Stomach (tissue), 4 donors: ENCODE results near the gene S100A9.

Experiments
- EP300 ChIP-seq: sonication (generic); formaldehyde crosslinking; IDR thresholded peaks from one replicate; pipeline ENCODE4 v1.6.1; 2017; ENCODE audit warnings: antibody characterized with exemption
- POLR2A ChIP-seq, 4 donors: fragments of 450-650 bp; IDR thresholded peaks; one replicate each; pipeline ENCODE4 v1.6.1; 2016; ENCODE audit warnings: antibody characterized with exemption in 4 of 4, control low read depth in 2 of 4, mild to moderate bottlenecking in 1 of 4, moderate library complexity in 1 of 4
- TF ChIP-seq, protein P1 (sequence below), 7 experiments: fragments of 450-650 bp in 4 of 7; fragments of 200-600 bp in 3 of 7; sonication (generic) in 3 of 7; IDR thresholded peaks; one replicate each; pipeline ENCODE4 v1.5.1; 2016 to 2019; ENCODE audit warnings: antibody characterized with exemption in 7 of 7, control low read depth in 2 of 7, mild to moderate bottlenecking in 1 of 7

DNA sequence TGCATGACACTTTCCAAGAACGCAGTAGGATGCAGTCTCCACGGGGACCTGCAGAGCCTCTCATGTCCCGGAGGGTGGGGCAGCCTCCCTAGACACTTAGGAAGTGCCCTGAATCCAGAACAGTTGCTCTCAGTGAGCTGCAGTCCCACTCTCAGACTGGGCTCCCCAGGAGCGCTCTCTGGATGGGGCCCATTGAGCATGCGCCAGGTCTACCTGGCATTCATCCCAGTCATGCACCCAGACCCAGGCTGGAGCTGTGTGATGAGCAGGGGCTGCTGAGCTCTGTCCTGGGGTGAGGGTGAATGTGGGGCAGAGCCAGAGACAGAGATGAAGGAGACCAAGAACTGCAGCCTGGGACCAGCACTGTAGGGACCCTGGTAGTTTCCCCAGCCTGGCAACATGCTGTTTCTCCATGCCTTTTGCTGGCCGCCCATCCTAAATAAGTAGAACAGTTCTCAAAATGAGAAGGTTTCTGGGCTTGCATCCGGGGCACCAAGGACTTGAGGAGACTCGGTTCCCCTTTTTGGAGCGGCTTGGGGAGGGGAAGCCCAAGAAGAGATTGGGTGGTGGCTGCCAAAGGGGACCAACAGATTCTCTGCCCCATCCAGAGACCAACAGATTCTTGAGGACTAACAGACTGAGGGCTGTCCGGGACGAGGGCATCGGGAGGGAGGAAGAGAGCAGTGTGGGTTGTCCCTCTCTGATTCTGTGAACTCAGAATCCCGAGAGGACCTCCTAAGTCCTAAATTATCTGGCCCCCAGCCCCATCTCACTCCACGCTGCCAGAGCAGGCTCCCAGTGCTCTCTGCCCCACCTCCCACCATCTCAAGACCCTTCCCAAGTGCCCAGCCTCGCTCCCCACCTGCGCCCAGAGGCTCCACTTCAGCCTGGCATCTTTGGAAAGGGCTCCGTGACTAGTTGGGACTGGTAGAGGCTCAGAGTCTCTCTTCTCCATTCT, 8.0 kb upstream of the S100A9 start:
- TF ChIP-seq, protein P1, sequence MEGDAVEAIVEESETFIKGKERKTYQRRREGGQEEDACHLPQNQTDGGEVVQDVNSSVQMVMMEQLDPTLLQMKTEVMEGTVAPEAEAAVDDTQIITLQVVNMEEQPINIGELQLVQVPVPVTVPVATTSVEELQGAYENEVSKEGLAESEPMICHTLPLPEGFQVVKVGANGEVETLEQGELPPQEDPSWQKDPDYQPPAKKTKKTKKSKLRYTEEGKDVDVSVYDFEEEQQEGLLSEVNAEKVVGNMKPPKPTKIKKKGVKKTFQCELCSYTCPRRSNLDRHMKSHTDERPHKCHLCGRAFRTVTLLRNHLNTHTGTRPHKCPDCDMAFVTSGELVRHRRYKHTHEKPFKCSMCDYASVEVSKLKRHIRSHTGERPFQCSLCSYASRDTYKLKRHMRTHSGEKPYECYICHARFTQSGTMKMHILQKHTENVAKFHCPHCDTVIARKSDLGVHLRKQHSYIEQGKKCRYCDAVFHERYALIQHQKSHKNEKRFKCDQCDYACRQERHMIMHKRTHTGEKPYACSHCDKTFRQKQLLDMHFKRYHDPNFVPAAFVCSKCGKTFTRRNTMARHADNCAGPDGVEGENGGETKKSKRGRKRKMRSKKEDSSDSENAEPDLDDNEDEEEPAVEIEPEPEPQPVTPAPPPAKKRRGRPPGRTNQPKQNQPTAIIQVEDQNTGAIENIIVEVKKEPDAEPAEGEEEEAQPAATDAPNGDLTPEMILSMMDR (IDR thresholded peaks at IDR 0.05), result no peak
- TF ChIP-seq EP300 (no peak), POLR2A (IDR thresholded peaks at IDR 0.05) (no peak)
